OCI-LY1 (cell line): ENCODE data around the gene EPHA8.

Experiments
- H2AFZ ChIP-seq: fragments of 200-600 bp; sonication (generic), shearing (Covaris generic); 2 replicates; pipeline ENCODE4 v1.6.0; 2014; ENCODE audit warnings: antibody characterized with exemption, mild to moderate bottlenecking, low read length
- H3F3A ChIP-seq: fragments of 200-600 bp; sonication (generic), shearing (Covaris generic); 2 replicates; pipeline ENCODE4 v1.6.0; 2014; ENCODE audit warnings: mild to moderate bottlenecking, antibody characterized with exemption, low read length, moderate library complexity; ENCODE audit not compliant: insufficient read depth
- H3K27ac ChIP-seq: fragments of 200-600 bp; sonication (generic); 2 replicates; pipeline ENCODE4 v1.5.1; 2014; ENCODE audit warnings: low read length, mixed run types, mild to moderate bottlenecking, low read depth; ENCODE audit not compliant: poor library complexity, severe bottlenecking
- H3K27me3 ChIP-seq: fragments of 200-600 bp; sonication (generic); 2 replicates; pipeline ENCODE4 v1.6.0; 2014; ENCODE audit warnings: antibody characterized with exemption, mild to moderate bottlenecking, low read length, moderate library complexity; ENCODE audit not compliant: insufficient read depth
- H3K36me3 ChIP-seq: fragments of 200-600 bp; sonication (generic); 2 replicates; pipeline ENCODE4 v1.6.1; 2014; ENCODE audit warnings: mild to moderate bottlenecking, antibody characterized with exemption, low read length, moderate library complexity, mixed read lengths; ENCODE audit not compliant: insufficient read depth
- H3K4me1 ChIP-seq: fragments of 200-600 bp; sonication (generic); 2 replicates; pipeline ENCODE4 v1.5.1; 2014; ENCODE audit warnings: mild to moderate bottlenecking, low read length, moderate library complexity; ENCODE audit not compliant: insufficient read depth, severe bottlenecking
- H3K4me2 ChIP-seq: fragments of 200-600 bp; sonication (generic), shearing (Covaris generic); 2 replicates; pipeline ENCODE4 v1.6.1; 2014; ENCODE audit warnings: low read length
- H3K4me3 ChIP-seq: fragments of 200-600 bp; sonication (generic); 2 replicates; pipeline ENCODE4 v1.5.1; 2014; ENCODE audit warnings: low read length, low read depth, mild to moderate bottlenecking, mixed read lengths; ENCODE audit not compliant: poor library complexity, severe bottlenecking
- H3K79me2 ChIP-seq: fragments of 200-600 bp; shearing (Covaris generic); 2 replicates; pipeline ENCODE4 v1.6.1; 2016; ENCODE audit warnings: mixed run types, low read length, mixed read lengths; ENCODE audit not compliant: insufficient read depth
- H3K9ac ChIP-seq: fragments of 200-600 bp; sonication (generic), shearing (Covaris generic); 2 replicates; pipeline ENCODE4 v1.6.1; 2014; ENCODE audit warnings: mild to moderate bottlenecking, low read length, mixed read lengths
- H3K9me2 ChIP-seq: fragments of 200-600 bp; sonication (generic), shearing (Covaris generic); 2 replicates; pipeline ENCODE4 v1.6.1; 2014; ENCODE audit warnings: low read depth, mild to moderate bottlenecking, low read length, mixed read lengths
- H3K9me3 ChIP-seq: fragments of 200-600 bp; shearing (Covaris generic); 2 replicates; pipeline ENCODE4 v1.6.1; 2014; ENCODE audit warnings: low read length, mixed read lengths
- H4K20me1 ChIP-seq: fragments of 200-600 bp; sonication (generic), shearing (Covaris generic); 2 replicates; pipeline ENCODE4 v1.6.0; 2016; ENCODE audit warnings: mild to moderate bottlenecking, low read length; ENCODE audit not compliant: insufficient read depth
- CTCF ChIP-seq: fragments of 200-600 bp; sonication (generic), shearing (Covaris generic); IDR thresholded peaks from 2 replicates; pipeline ENCODE4 v1.5.1; 2017; ENCODE audit warnings: mild to moderate bottlenecking, antibody characterized with exemption, low read length, moderate library complexity, mixed read lengths
- EZH2 ChIP-seq: fragments of 200-600 bp; sonication (generic), shearing (Covaris generic); IDR thresholded peaks from 2 replicates; pipeline ENCODE4 v1.8.0; 2017; ENCODE audit warnings: borderline replicate concordance, mixed run types, mild to moderate bottlenecking, antibody characterized with exemption, low read length, moderate library complexity, mixed read lengths

EPHA8 gene

DNA sequence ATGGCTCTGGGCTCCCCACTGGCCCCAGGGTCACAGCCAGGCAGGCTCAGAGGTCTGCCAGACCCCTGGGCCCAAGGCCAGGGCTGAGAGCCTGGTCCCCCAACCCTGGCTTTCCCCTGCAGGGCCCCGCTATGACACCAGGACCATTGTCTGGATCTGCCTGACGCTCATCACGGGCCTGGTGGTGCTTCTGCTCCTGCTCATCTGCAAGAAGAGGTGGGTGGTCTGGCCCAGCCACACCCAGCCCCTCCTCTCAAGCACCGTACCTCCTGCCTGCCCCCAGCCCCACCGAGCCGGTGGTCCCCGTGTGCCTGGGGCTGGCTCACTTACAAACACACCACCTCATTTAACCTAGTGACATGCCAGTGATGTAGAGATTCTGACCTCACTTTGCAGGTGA lies 31.8 kb downstream of the EPHA8 start:
- Histone ChIP-seq H3K27me3 (no peaks in the 10 kb centered on the region; the same call in 1 of the 2 replicates), H3K36me3 (no peaks in the 10 kb centered on the region), H3K9ac (no peak overlapping the region), H3F3A (no peaks in the 10 kb centered on the region), H3K27ac (no peak overlapping the region), H2AFZ (no peak overlapping the region), H3K4me2 (no peak overlapping the region), H3K9me2 (no peaks in the 10 kb centered on the region), H3K4me1 (no peaks in the 10 kb centered on the region), H3K9me3 (no peaks in the 10 kb centered on the region), H3K79me2 (no peaks in the 10 kb centered on the region), H4K20me1 (no peaks in the 10 kb centered on the region), H3K4me3 (no peak overlapping the region)
- TF ChIP-seq CTCF (no peak), EZH2 (no peak)

- TF ChIP-seq EZH2 (no peak), CTCF (no peak)
- H3K9ac ChIP-seq = no peak overlapping the region
- H3K79me2 ChIP-seq = no peaks in the 10 kb centered on the region
- no peaks in the 10 kb centered on the region for H3K4me1 ChIP-seq
- H2AFZ ChIP-seq = no peak overlapping the region
- no peak overlapping the region for H3K27ac ChIP-seq
- H3K9me2 ChIP-seq = no peaks in the 10 kb centered on the region
- H3K9me3 ChIP-seq = no peaks in the 10 kb centered on the region
- H4K20me1 ChIP-seq = no peaks in the 10 kb centered on the region
- no peak overlapping the region for H3K4me3 ChIP-seq
- no peak overlapping the region for H3K4me2 ChIP-seq
- no peaks in the 10 kb centered on the region for H3K36me3 ChIP-seq
- H3K27me3 ChIP-seq = no peaks in the 10 kb centered on the region; the same call in 1 of the 2 replicates
- H3F3A ChIP-seq = no peaks in the 10 kb centered on the region
These were observed 34.1 kb downstream of the EPHA8 start for GRCh38 chr1:22597301-22597965.

GRCh38 chr1:22597996-22598395 lies 34.7 kb downstream of the EPHA8 start:
- Histone ChIP-seq H3K36me3 (no peaks in the 10 kb centered on the region), H3K27ac (no peak overlapping the region), H3F3A (no peaks in the 10 kb centered on the region), H3K9me3 (no peaks in the 10 kb centered on the region), H3K4me2 (no peak overlapping the region), H3K9ac (no peak overlapping the region), H4K20me1 (no peaks in the 10 kb centered on the region), H3K4me3 (no peak overlapping the region), H3K9me2 (no peaks in the 10 kb centered on the region), H2AFZ (no peak overlapping the region), H3K27me3 (no peaks in the 10 kb centered on the region; the same call in 1 of the 2 replicates), H3K4me1 (no peaks in the 10 kb centered on the region), H3K79me2 (no peaks in the 10 kb centered on the region)
- no peak for TF ChIP-seq CTCF
